Hepatocyte (in vitro differentiated cells): ENCODE measurements around the gene CAMKMT.

Source experiments
- EZH2 ChIP-seq: fragments of 200-600 bp; sonication (generic); IDR thresholded peaks from 2 replicates; pipeline ENCODE4 v1.6.1; 2016; ENCODE audit warnings: antibody characterized with exemption, mild to moderate bottlenecking, borderline replicate concordance
- EZH2phosphoT487 ChIP-seq: fragments of 200-600 bp; sonication (generic); IDR thresholded peaks from one replicate; pipeline ENCODE4 v1.6.1; 2018; ENCODE audit warnings: antibody characterized with exemption, mild to moderate bottlenecking, low read depth, moderate library complexity; ENCODE audit not compliant: unreplicated experiment, severe bottlenecking
- TF ChIP-seq, protein P1 (sequence below): fragments of 200-600 bp; sonication (generic); IDR thresholded peaks from 2 replicates; pipeline ENCODE4 v1.5.1; 2016; ENCODE audit warnings: antibody characterized with exemption, mild to moderate bottlenecking; ENCODE audit not compliant: poor library complexity

DNA sequence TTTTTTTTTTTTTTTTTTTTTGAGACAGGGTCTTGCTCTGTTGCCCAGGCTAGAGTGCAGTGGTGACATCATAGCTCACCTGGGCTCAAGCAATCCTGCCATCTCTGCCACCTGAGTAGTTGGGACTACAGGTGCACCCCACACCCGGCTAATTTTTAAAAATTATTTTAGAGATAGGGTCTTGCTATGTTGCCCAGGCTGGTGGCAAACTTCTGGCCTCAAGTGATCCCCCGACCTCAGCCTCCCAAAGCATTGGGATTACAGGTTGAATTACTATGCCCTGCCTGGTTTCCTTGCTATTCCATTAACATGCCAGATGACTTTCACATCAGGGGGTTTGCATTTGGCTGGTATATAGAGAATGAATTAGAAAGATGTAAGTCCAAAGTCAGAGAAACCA lies 253.2 kb downstream of the CAMKMT start:
- TF ChIP-seq, protein P1, sequence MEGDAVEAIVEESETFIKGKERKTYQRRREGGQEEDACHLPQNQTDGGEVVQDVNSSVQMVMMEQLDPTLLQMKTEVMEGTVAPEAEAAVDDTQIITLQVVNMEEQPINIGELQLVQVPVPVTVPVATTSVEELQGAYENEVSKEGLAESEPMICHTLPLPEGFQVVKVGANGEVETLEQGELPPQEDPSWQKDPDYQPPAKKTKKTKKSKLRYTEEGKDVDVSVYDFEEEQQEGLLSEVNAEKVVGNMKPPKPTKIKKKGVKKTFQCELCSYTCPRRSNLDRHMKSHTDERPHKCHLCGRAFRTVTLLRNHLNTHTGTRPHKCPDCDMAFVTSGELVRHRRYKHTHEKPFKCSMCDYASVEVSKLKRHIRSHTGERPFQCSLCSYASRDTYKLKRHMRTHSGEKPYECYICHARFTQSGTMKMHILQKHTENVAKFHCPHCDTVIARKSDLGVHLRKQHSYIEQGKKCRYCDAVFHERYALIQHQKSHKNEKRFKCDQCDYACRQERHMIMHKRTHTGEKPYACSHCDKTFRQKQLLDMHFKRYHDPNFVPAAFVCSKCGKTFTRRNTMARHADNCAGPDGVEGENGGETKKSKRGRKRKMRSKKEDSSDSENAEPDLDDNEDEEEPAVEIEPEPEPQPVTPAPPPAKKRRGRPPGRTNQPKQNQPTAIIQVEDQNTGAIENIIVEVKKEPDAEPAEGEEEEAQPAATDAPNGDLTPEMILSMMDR, result no peak
- no peak for TF ChIP-seq EZH2
- TF ChIP-seq EZH2phosphoT487, result no peak
